Stomach (tissue), 4 donors: Measurements from ENCODE around the gene RPL28.

Source experiments
- CTCF ChIP-seq, 7 experiments: fragments of 450-650 bp in 4 of 7; fragments of 200-600 bp in 3 of 7; sonication (generic) in 3 of 7; IDR thresholded peaks; one replicate each; pipeline ENCODE4 v1.5.1; 2016 to 2019; ENCODE audit warnings: antibody characterized with exemption in 7 of 7, control low read depth in 2 of 7, mild to moderate bottlenecking in 1 of 7
- EP300 ChIP-seq: sonication (generic); formaldehyde crosslinking; IDR thresholded peaks from one replicate; pipeline ENCODE4 v1.6.1; 2017; ENCODE audit warnings: antibody characterized with exemption
- POLR2A ChIP-seq, 4 donors: fragments of 450-650 bp; IDR thresholded peaks; one replicate each; pipeline ENCODE4 v1.6.1; 2016; ENCODE audit warnings: antibody characterized with exemption in 4 of 4, control low read depth in 2 of 4, mild to moderate bottlenecking in 1 of 4, moderate library complexity in 1 of 4
- POLR2AphosphoS5 ChIP-seq, 3 donors: sonication (generic); formaldehyde crosslinking; IDR thresholded peaks; one replicate each; pipeline ENCODE4 v1.6.1; 2016; ENCODE audit warnings: antibody characterized with exemption in 3 of 3

GRCh38 chr19:55358943-55359908, 26.5 kb upstream of the RPL28 start:
- no peak for TF ChIP-seq CTCF (IDR thresholded peaks at IDR 0.05)
- no peak for TF ChIP-seq POLR2A (IDR thresholded peaks at IDR 0.05)
- TF ChIP-seq POLR2AphosphoS5 (IDR thresholded peaks at IDR 0.05): no peak
- TF ChIP-seq EP300: no peak
